OCI-LY1 (cell line): Measurements from ENCODE around the gene GLDN.

Experiments used
- H2AFZ ChIP-seq: fragments of 200-600 bp; sonication (generic), shearing (Covaris generic); 2 replicates; pipeline ENCODE4 v1.6.0; 2014; ENCODE audit warnings: antibody characterized with exemption, mild to moderate bottlenecking, low read length
- H3F3A ChIP-seq: fragments of 200-600 bp; sonication (generic), shearing (Covaris generic); 2 replicates; pipeline ENCODE4 v1.6.0; 2014; ENCODE audit warnings: mild to moderate bottlenecking, antibody characterized with exemption, low read length, moderate library complexity; ENCODE audit not compliant: insufficient read depth
- H3K27ac ChIP-seq: fragments of 200-600 bp; sonication (generic); 2 replicates; pipeline ENCODE4 v1.5.1; 2014; ENCODE audit warnings: low read length, mixed run types, mild to moderate bottlenecking, low read depth; ENCODE audit not compliant: poor library complexity, severe bottlenecking
- H3K27me3 ChIP-seq: fragments of 200-600 bp; sonication (generic); 2 replicates; pipeline ENCODE4 v1.6.0; 2014; ENCODE audit warnings: antibody characterized with exemption, mild to moderate bottlenecking, low read length, moderate library complexity; ENCODE audit not compliant: insufficient read depth
- H3K36me3 ChIP-seq: fragments of 200-600 bp; sonication (generic); 2 replicates; pipeline ENCODE4 v1.6.1; 2014; ENCODE audit warnings: mild to moderate bottlenecking, antibody characterized with exemption, low read length, moderate library complexity, mixed read lengths; ENCODE audit not compliant: insufficient read depth
- H3K4me1 ChIP-seq: fragments of 200-600 bp; sonication (generic); 2 replicates; pipeline ENCODE4 v1.5.1; 2014; ENCODE audit warnings: mild to moderate bottlenecking, low read length, moderate library complexity; ENCODE audit not compliant: insufficient read depth, severe bottlenecking
- H3K4me2 ChIP-seq: fragments of 200-600 bp; sonication (generic), shearing (Covaris generic); 2 replicates; pipeline ENCODE4 v1.6.1; 2014; ENCODE audit warnings: low read length
- H3K4me3 ChIP-seq: fragments of 200-600 bp; sonication (generic); 2 replicates; pipeline ENCODE4 v1.5.1; 2014; ENCODE audit warnings: low read length, low read depth, mild to moderate bottlenecking, mixed read lengths; ENCODE audit not compliant: poor library complexity, severe bottlenecking
- H3K79me2 ChIP-seq: fragments of 200-600 bp; shearing (Covaris generic); 2 replicates; pipeline ENCODE4 v1.6.1; 2016; ENCODE audit warnings: mixed run types, low read length, mixed read lengths; ENCODE audit not compliant: insufficient read depth
- H3K9ac ChIP-seq: fragments of 200-600 bp; sonication (generic), shearing (Covaris generic); 2 replicates; pipeline ENCODE4 v1.6.1; 2014; ENCODE audit warnings: mild to moderate bottlenecking, low read length, mixed read lengths
- H3K9me2 ChIP-seq: fragments of 200-600 bp; sonication (generic), shearing (Covaris generic); 2 replicates; pipeline ENCODE4 v1.6.1; 2014; ENCODE audit warnings: low read depth, mild to moderate bottlenecking, low read length, mixed read lengths
- H3K9me3 ChIP-seq: fragments of 200-600 bp; shearing (Covaris generic); 2 replicates; pipeline ENCODE4 v1.6.1; 2014; ENCODE audit warnings: low read length, mixed read lengths
- H4K20me1 ChIP-seq: fragments of 200-600 bp; sonication (generic), shearing (Covaris generic); 2 replicates; pipeline ENCODE4 v1.6.0; 2016; ENCODE audit warnings: mild to moderate bottlenecking, low read length; ENCODE audit not compliant: insufficient read depth
- CTCF ChIP-seq: fragments of 200-600 bp; sonication (generic), shearing (Covaris generic); IDR thresholded peaks from 2 replicates; pipeline ENCODE4 v1.5.1; 2017; ENCODE audit warnings: mild to moderate bottlenecking, antibody characterized with exemption, low read length, moderate library complexity, mixed read lengths
- EZH2 ChIP-seq: fragments of 200-600 bp; sonication (generic), shearing (Covaris generic); IDR thresholded peaks from 2 replicates; pipeline ENCODE4 v1.8.0; 2017; ENCODE audit warnings: borderline replicate concordance, mixed run types, mild to moderate bottlenecking, antibody characterized with exemption, low read length, moderate library complexity, mixed read lengths

Gene GLDN

GRCh38 chr15:51368751-51369450, 27.4 kb downstream of the GLDN start:
- no peaks in the 10 kb centered on the region for H4K20me1 ChIP-seq

DNA sequence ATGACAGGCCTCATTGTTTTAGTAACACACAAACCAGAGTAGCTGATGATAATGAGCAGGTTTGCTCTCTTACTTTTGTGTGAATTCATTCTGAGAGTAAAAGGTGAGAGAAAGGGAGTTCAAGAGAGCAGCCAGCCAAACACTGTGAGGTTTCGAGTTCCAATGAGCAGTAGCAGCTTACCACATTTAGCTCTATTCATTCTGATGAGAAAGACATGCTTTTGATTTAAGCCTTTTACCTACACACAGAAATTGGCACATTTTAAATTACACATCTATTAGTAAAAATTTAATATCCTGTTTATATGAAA, 28.0 kb downstream of the GLDN start:
- Histone ChIP-seq H3K9ac (no peak overlapping the region), H2AFZ (no peak overlapping the region), H4K20me1 (no peaks in the 10 kb centered on the region), H3K36me3 (no peaks in the 10 kb centered on the region), H3K9me2 (no peaks in the 10 kb centered on the region), H3F3A (no peaks in the 10 kb centered on the region), H3K27me3 (no peaks in the 10 kb centered on the region), H3K4me3 (no peak overlapping the region), H3K79me2 (no peaks in the 10 kb centered on the region), H3K4me2 (no peak overlapping the region), H3K4me1 (no peaks in the 10 kb centered on the region), H3K27ac (no peak overlapping the region), H3K9me3 (no peaks in the 10 kb centered on the region)
- no peak for TF ChIP-seq EZH2
- TF ChIP-seq CTCF: no peak

More at GRCh38 chr15:51368751-51369450, 27.4 kb downstream of the GLDN start:
- H3K27ac ChIP-seq: no peak overlapping the region
- H3F3A ChIP-seq: no peaks in the 10 kb centered on the region
- H3K27me3 ChIP-seq: no peaks in the 10 kb centered on the region
- H3K4me3 ChIP-seq: no peak overlapping the region
- H3K9ac ChIP-seq: no peak overlapping the region
- no peaks in the 10 kb centered on the region for H3K9me3 ChIP-seq
- H3K9me2 ChIP-seq: no peaks in the 10 kb centered on the region
- H3K4me2 ChIP-seq: no peak overlapping the region
- H2AFZ ChIP-seq: no peak overlapping the region
- H3K36me3 ChIP-seq: no peaks in the 10 kb centered on the region
- no peaks in the 10 kb centered on the region for H3K79me2 ChIP-seq
- H3K4me1 ChIP-seq: no peaks in the 10 kb centered on the region
- TF ChIP-seq CTCF (no peak), EZH2 (no peak)

DNA sequence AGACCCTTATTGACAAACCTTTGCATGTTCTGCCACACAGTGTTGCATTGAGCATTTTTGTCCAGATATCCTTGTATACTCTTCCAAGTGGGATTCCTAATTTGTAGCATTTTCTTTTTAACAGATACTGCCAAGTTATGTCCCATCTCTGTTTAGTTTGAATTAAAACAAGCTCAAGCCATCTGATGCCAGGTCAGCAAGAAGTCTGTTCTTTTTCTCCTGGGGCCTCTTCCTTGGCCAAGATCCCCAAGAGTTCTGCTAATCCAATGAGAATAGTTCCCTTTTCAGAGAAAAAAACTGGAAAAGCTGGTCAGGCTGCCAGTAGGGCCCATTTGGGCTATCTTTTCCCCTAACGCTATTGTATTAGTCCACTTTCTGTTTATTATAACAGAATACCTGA, 29.8 kb downstream of the GLDN start:
- TF ChIP-seq EZH2 (no peak), CTCF (no peak)

More for the DNA sequence above, 29.8 kb downstream of the GLDN start:
- Histone ChIP-seq H2AFZ (no peak overlapping the region), H3K79me2 (no peaks in the 10 kb centered on the region), H3K36me3 (no peaks in the 10 kb centered on the region), H3K9me3 (no peaks in the 10 kb centered on the region), H3K4me2 (no peak overlapping the region), H3K4me1 (no peaks in the 10 kb centered on the region), H4K20me1 (no peaks in the 10 kb centered on the region), H3K27me3 (no peaks in the 10 kb centered on the region), H3K9ac (no peak overlapping the region), H3K9me2 (no peaks in the 10 kb centered on the region), H3F3A (no peaks in the 10 kb centered on the region), H3K4me3 (no peak overlapping the region), H3K27ac (no peak overlapping the region)
